SK-N-SH treated with all-trans-retinoic acid at 6 μM for 48 hours (cell line): ENCODE data around the gene ENDOD1.

ENCODE experiments used
- ARNTL ChIP-seq: fragments of 450-650 bp; formaldehyde crosslinking; IDR thresholded peaks from 2 replicates; pipeline ENCODE4 v1.5.0; 2020; ENCODE audit warnings: low read depth, mild to moderate bottlenecking, moderate library complexity, borderline replicate concordance
- CREB5 ChIP-seq: fragments of 250-450 bp; sonication (Bioruptor Pico); IDR thresholded peaks from 2 replicates; pipeline ENCODE4 v1.5.1; 2020; ENCODE audit warnings: low read depth, mild to moderate bottlenecking, moderate library complexity
- CSRNP3 ChIP-seq: fragments of 250-450 bp; sonication (Bioruptor Pico); IDR thresholded peaks from 2 replicates; pipeline ENCODE4 v1.5.1; 2021; ENCODE audit warnings: mild to moderate bottlenecking, moderate library complexity
- GLIS3 ChIP-seq: fragments of 250-450 bp; sonication (Bioruptor Pico); IDR thresholded peaks from 2 replicates; pipeline ENCODE4 v1.5.0; 2020; ENCODE audit warnings: mild to moderate bottlenecking, moderate library complexity
- ISL1 ChIP-seq: fragments of 250-450 bp; sonication (Bioruptor Pico); IDR thresholded peaks from 2 replicates; pipeline ENCODE4 v2.1.2; 2022; ENCODE audit warnings: mild to moderate bottlenecking, moderate library complexity
- RARB ChIP-seq: fragments of 250-450 bp; sonication (Bioruptor Pico); IDR thresholded peaks from 2 replicates; pipeline ENCODE4 v1.8.0; 2021; ENCODE audit warnings: mild to moderate bottlenecking, moderate library complexity
- ZC3H10 ChIP-seq: fragments of 250-450 bp; sonication (Bioruptor Pico); IDR thresholded peaks from 2 replicates; pipeline ENCODE4 v1.5.1; 2021; ENCODE audit warnings: mild to moderate bottlenecking, moderate library complexity
- ZFP30 ChIP-seq: fragments of 450-650 bp; formaldehyde crosslinking; IDR thresholded peaks from 2 replicates; pipeline ENCODE4 v1.5.0; 2022; ENCODE audit warnings: mild to moderate bottlenecking, moderate library complexity
- ZNF8 ChIP-seq: fragments of 450-650 bp; formaldehyde crosslinking; IDR thresholded peaks from 2 replicates; pipeline ENCODE4 v1.5.0; 2020; ENCODE audit warnings: mild to moderate bottlenecking, moderate library complexity
- TF ChIP-seq, protein P1 (sequence below): fragments of 250-450 bp; sonication (Bioruptor Pico); IDR thresholded peaks from 2 replicates; pipeline ENCODE4 v1.8.0; 2020; ENCODE audit warnings: mild to moderate bottlenecking, moderate library complexity, borderline replicate concordance

DNA sequence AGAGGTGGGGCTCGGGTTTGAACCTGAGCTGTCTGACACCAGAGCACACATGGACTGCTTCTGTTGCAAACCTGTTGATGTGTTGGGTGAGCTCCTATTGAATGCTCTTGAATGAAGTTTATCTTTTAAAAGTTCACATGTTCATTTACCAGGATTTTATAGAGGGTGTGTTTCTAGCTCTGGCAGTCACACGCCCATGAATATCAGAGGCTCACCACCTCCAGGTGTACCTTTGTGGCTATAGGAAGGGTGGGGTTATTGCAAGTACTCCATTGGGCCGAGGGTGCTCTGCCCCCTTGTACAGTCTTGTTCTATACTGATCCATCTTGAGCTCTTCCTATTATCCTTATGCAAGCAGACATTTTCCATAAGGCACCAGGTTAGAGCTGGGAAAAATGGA is 9.2 kb downstream of the ENDOD1 start:
- no peak for TF ChIP-seq ARNTL
- no peak for TF ChIP-seq RARB (CRISPR knock-in tag)
- no peak for TF ChIP-seq ZFP30 (CRISPR knock-in tag)
- TF ChIP-seq CREB5: no peak
- TF ChIP-seq ISL1 (CRISPR knock-in tag): no peak
- no peak for TF ChIP-seq CSRNP3 (CRISPR knock-in tag)
- TF ChIP-seq, protein P1, sequence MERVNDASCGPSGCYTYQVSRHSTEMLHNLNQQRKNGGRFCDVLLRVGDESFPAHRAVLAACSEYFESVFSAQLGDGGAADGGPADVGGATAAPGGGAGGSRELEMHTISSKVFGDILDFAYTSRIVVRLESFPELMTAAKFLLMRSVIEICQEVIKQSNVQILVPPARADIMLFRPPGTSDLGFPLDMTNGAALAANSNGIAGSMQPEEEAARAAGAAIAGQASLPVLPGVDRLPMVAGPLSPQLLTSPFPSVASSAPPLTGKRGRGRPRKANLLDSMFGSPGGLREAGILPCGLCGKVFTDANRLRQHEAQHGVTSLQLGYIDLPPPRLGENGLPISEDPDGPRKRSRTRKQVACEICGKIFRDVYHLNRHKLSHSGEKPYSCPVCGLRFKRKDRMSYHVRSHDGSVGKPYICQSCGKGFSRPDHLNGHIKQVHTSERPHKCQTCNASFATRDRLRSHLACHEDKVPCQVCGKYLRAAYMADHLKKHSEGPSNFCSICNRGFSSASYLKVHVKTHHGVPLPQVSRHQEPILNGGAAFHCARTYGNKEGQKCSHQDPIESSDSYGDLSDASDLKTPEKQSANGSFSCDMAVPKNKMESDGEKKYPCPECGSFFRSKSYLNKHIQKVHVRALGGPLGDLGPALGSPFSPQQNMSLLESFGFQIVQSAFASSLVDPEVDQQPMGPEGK (CRISPR knock-in tag): no peak
- TF ChIP-seq ZNF8 (CRISPR knock-in tag): no peak
- TF ChIP-seq ZC3H10: no peak
- TF ChIP-seq GLIS3 (CRISPR knock-in tag): no peak
